NT2/D1 (cell line): ENCODE data around the gene STX8.

Experiments
- SUZ12 ChIP-seq: IDR thresholded peaks from 2 replicates; pipeline ENCODE4 v1.6.1; 2011; ENCODE audit not compliant: insufficient read length, insufficient read depth; ENCODE audit errors: extremely low read depth
- YY1 ChIP-seq: IDR thresholded peaks from 2 replicates; pipeline ENCODE4 v1.6.1; 2011; ENCODE audit not compliant: insufficient read length, insufficient read depth

DNA sequence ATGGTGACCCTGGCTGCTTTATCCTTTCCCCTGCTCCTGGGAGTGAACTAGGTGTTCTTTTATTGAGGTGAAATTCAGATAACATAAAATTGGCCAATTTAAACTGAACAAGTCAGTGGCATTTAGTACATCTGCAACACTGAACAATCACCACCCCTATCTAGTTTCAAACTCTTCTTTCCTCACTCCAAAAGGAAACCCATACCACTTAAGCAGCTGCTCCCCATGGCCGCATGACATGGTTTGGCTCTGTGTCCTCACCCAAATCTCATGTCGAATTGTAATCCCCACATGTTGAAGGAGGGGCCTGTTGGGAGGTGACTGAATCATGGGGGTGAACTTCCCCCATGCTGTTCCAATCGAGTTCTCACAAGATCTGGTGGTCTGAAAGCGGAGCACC is 154.1 kb downstream of the STX8 start:
- TF ChIP-seq YY1 (no peak), SUZ12 (no peak)
